GM12891 (cell line): ENCODE results near the gene SVOP.

Experiments
- DNase-seq: peaks from one replicate; pipeline ENCODE4 v3.0.0; 2011; ENCODE audit warnings: low spot score; ENCODE audit not compliant: insufficient read length
- FAIRE-seq: peaks from 2 replicates; lab custom pipeline; 2011; peaks lifted over from hg19 to GRCh38; lab: Jason Lieb, UNC
- PAX5 ChIP-seq: IDR thresholded peaks from 2 replicates; pipeline ENCODE4 v1.6.1; 2011; ENCODE audit warnings: low read length, moderate library complexity, mild to moderate bottlenecking; ENCODE audit not compliant: insufficient read depth, severe bottlenecking
- POLR2A ChIP-seq: IDR thresholded peaks from 2 replicates; pipeline ENCODE4 v1.6.1; 2011; ENCODE audit warnings: low read depth, low read length, control low read depth
- POLR2AphosphoS5 ChIP-seq: IDR thresholded peaks from 2 replicates; pipeline ENCODE4 v1.6.1; 2011; ENCODE audit warnings: low read depth, low read length, control low read depth
- POU2F2 ChIP-seq: IDR thresholded peaks from 2 replicates; pipeline ENCODE4 v1.6.1; 2011; ENCODE audit warnings: low read depth, mild to moderate bottlenecking, control low read depth, low read length, moderate library complexity
- SPI1 ChIP-seq: IDR thresholded peaks from 2 replicates; pipeline ENCODE4 v1.6.1; 2011; ENCODE audit warnings: low read depth, low read length, control low read depth
- TAF1 ChIP-seq: IDR thresholded peaks from 2 replicates; pipeline ENCODE4 v1.6.1; 2011; ENCODE audit warnings: low read depth, low read length, control low read depth

Gene SVOP

GRCh38 chr12:108962256-108962655 is 58.6 kb downstream of the SVOP start:
- no peak for TF ChIP-seq PAX5
- TF ChIP-seq POLR2A, result no peak
- no peak for TF ChIP-seq TAF1
- TF ChIP-seq POLR2AphosphoS5, result no peak
- TF ChIP-seq SPI1, result no peak
- no peak for TF ChIP-seq POU2F2
- DNase-seq, result no peak

GRCh38 chr12:108959748-108960655 is 60.9 kb downstream of the SVOP start:
- TF ChIP-seq SPI1 (no peak), POLR2A (no peak), POU2F2 (no peak), POLR2AphosphoS5 (no peak), PAX5 (no peak), TAF1 (no peak)
- FAIRE-seq, result no peak
- DNase-seq, result no peak

More at GRCh38 chr12:108962256-108962655, 58.6 kb downstream of the SVOP start:
- no peak for FAIRE-seq

DNA sequence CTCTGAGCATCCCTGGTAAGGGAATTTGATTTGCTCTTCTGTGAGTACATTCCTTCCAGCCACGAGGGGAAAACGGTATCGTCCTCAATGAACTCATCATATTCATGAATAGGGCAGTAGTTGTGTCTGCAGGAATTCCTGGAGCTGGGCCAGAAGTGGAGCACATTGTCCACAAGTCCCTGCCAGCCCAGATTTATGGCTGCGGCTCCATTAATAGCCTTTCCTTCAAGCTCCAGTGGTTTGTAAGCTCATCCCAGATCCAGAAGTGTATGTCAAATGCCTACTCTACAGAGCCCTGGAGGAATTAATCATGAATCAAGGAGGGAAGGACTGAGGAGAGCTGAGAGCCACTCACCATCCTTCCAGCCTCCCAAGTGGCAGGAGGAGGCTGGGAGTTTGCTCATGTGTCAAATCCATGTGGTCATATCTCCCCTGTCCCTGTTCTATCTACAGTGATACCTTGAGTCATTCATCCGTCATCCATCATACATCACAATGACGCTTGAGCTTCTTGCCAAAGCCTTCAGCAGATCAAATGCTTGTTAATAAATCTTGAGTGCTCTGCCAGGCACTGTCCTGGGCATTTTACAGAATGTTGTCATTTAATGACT is 65.5 kb downstream of the SVOP start:
- no peak for DNase-seq
- no peak for TF ChIP-seq POLR2AphosphoS5
- no peak for TF ChIP-seq SPI1
- TF ChIP-seq POLR2A, result no peak
- TF ChIP-seq TAF1, result no peak
- TF ChIP-seq POU2F2, result no peak
- TF ChIP-seq PAX5, result no peak
- no peak for FAIRE-seq

DNA sequence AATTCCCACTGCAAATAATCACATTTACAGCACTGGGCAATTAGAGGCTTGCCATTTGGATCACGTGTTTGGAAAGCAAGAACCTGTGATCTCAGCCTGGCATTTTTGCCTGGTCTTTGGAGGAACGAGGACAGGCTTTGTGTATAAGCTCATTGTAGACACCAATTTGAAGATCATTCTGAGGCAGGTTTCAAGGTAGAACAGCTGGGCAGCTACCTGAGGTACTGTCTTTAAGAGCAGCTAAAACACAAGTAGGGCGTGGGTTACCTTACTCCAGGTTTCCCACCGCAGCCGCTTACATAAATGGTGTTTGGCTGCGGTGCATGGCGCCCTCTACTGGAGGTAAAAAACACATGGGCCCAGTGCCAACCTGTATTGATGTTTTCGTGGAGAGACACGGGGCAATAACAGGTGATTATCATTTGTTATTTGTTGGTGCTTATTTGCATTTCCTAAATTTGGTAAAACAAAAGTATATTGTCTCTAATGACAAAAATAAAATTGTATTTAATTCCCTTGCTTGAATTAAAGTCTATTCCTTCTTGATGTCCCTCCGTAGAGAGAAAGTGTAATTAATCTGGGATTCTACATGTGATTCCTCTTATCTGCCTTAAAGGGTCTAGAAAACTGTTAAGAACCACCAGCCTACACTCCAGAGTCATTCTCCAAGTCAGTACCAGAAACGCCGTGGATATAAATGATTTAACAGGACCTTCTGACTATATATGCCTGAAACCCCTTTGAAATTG is 69.7 kb downstream of the SVOP start:
- FAIRE-seq (peak; percentile 80), DNase-seq (no peak)
- no peak for TF ChIP-seq POLR2AphosphoS5
- TF ChIP-seq POU2F2, result peak; percentile 24; the same call in 1 of the 2 replicates
- no peak for TF ChIP-seq SPI1

GRCh38 chr12:108949976-108950375 is 70.9 kb downstream of the SVOP start:
- DNase-seq (no peak), FAIRE-seq (no peak)
- TF ChIP-seq POLR2A (no peak), PAX5 (no peak), SPI1 (no peak), POLR2AphosphoS5 (no peak), POU2F2 (no peak), TAF1 (no peak)

- DNase-seq (no peak), FAIRE-seq (no peak)
- peak; percentile 15; the same call in 1 of the 2 replicates for TF ChIP-seq SPI1
- TF ChIP-seq POLR2A, result no peak
Measured at GRCh38 chr12:108948367-108948766, 72.5 kb downstream of the SVOP start.

DNA sequence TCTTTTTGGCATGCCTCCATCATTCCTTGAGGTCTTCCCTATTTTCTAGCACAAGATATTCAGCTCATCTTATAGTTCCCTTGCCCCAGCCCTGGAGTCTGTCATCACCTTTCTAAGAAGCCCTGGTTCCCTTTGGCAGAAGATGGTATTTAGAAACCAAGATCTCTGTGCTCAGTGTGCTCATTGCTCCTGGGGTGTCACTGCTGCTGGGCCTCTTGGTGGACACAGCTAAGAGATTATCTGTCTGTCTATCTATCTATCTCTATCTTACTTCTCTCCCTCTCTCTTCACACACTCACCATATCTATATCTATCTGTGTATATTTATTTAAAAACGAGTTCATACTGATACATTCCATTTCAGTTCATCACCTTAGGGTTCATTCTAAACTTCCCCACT is 73.8 kb downstream of the SVOP start:
- no peak for TF ChIP-seq PAX5
- no peak for TF ChIP-seq POLR2A
- TF ChIP-seq POU2F2, result no peak
- no peak for TF ChIP-seq TAF1
- no peak for TF ChIP-seq POLR2AphosphoS5
- TF ChIP-seq SPI1, result no peak
- DNase-seq (no peak), FAIRE-seq (no peak)

DNA sequence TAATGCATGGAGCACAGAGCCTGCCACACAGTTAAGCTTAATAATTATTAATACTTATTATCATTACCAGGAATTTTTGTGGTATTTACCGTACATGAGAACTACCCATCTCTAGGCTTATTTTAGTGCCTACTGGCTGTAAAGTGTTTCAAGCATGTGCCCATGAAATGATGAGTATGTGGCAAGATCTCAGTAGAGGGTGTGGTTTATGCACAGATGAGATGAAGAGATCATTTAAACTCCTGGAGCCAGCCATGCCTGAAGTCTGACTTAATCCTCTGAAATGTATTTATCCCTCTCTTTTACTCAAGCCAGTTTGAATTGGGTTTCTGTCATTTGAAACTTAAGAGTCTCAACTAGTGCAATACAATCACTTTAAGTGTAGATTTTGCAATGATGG is 80.7 kb downstream of the SVOP start:
- DNase-seq, result no peak
- no peak for TF ChIP-seq SPI1
- TF ChIP-seq POLR2A, result no peak
- no peak for TF ChIP-seq PAX5
- no peak for TF ChIP-seq TAF1
- no peak for TF ChIP-seq POU2F2
- TF ChIP-seq POLR2AphosphoS5, result no peak
- no peak for FAIRE-seq

DNA sequence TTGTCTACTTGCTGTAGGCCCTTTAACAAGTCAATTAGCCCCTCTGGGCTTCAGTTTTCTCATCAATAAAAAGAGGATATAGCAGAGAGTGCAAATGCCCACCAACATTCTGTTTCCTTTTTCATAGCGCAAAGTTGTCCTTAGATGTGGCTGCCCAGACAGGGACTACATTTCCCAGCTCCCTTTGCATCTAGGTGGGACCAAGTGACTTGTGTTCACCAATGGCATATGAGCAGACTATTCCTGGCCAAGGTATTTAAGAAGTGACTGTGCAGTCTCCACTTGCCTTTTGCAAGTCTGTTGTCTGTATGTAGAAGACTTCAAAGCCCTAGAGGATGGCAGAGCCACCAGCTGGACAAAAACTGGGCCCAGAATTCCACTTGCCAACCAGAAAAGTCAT is 81.3 kb downstream of the SVOP start:
- TF ChIP-seq SPI1 (no peak), PAX5 (no peak), POU2F2 (no peak), TAF1 (no peak), POLR2A (no peak)
- FAIRE-seq (peak; percentile 59), DNase-seq (no peak)
